ENCODE results near the gene IGF2R. TPM values are rescaled to one million over a fixed set of nuclear protein-coding genes. Genes with fewer than 3 reads are reported as not detected.
"Not testable (repeated sequence)": the region's sequence is repeated elsewhere in the genome, so short reads cannot be mapped to it uniquely, and the experiment has no call there.

The IGF2R gene
- total RNA-seq, 1 experiment from 2014 or later: 160 TPM

DNA sequence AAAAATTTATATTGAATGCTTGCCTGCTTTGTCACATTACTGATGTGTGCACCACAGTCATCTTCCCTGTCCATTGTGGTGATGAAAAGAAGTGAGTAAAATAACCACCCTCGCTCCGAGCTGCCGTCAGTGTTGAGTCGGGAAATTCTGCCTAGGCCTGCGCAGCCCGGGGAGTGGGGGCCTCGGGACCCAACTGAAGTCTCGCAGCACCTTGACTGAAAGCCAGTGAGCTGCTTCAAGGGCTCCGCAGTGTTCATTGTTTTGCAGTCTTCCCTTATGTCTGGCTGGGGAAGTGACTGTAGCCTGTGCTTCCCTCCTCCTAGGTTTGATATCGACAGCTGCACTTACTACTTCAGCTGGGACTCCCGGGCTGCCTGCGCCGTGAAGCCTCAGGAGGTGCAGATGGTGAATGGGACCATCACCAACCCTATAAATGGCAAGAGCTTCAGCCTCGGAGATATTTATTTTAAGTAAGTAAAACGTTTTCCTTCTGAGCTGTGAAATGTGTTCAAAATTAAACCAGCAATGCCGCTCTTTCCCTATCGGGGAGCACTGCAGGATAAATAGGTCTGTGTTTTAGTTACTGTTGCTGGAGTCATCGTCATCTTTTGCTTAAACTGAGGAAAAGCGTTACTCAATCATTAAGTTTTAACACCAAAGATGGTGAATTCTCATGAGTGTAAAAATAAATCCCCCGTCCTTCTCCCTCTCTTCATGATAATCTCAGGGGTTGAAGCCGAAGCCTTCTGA, 120.1 kb downstream of the IGF2R start:
- CTCF ChIA-PET: interaction anchor here (0.7 to 4.7 kb wide), 34 partner anchors 9 to 451 kb away, joined by 3 to 52 read pairs (median 4); no protein-coding TSS in a partner anchor
- H3K36me3 Mint-ChIP-seq (ENCODE audit: insufficient read depth, unreplicated experiment): peaks cover 64% of the 10 kb centered on the region

GRCh38 chr6:160089534-160089897, 120.6 kb downstream of the IGF2R start:
- no TSS peak for BruUV-seq (replicated peaks)
- Mint-ChIP-seq H3K4me3 (ENCODE audit: unreplicated experiment) (no peak overlapping the region), H3K27ac (ENCODE audit: low read depth, unreplicated experiment) (no peak overlapping the region), H3K4me1 (ENCODE audit: insufficient read depth, unreplicated experiment) (no peaks in the 10 kb centered on the region), H3K36me3 (ENCODE audit: insufficient read depth, unreplicated experiment) (peaks cover 61% of the 10 kb centered on the region), H3K9me3 (ENCODE audit: unreplicated experiment) (no peaks in the 10 kb centered on the region), H3K27me3 (ENCODE audit: insufficient read depth, unreplicated experiment) (no peaks in the 10 kb centered on the region)
- intact Hi-C loops (cut with micrococcal nuclease): no loop called here
- ChIA-PET POLR2A (no interaction called here), CTCF (interaction anchor here (1.0 to 4.7 kb wide), 10 partner anchors 9 to 444 kb away, joined by 3 to 52 read pairs (median 12); no protein-coding TSS in a partner anchor)
- DNase-seq (ENCODE audit: unreplicated experiment): no peak
- TF ChIP-seq CTCF (IDR thresholded peaks at IDR 0.05; ENCODE audit: unreplicated experiment): no peak

More for the DNA sequence above, 120.1 kb downstream of the IGF2R start:
- no peak for TF ChIP-seq CTCF (IDR thresholded peaks at IDR 0.05; ENCODE audit: unreplicated experiment)
- H3K9me3 Mint-ChIP-seq (ENCODE audit: unreplicated experiment): no peaks in the 10 kb centered on the region
- no TSS peak for BruUV-seq (replicated peaks)
- no peaks in the 10 kb centered on the region for H3K4me1 Mint-ChIP-seq (ENCODE audit: insufficient read depth, unreplicated experiment)
- POLR2A ChIA-PET: interaction anchor here (0.7 to 1.7 kb wide), 7 partner anchors 11 to 444 kb away, joined by 3 to 6 read pairs (median 3); no protein-coding TSS in a partner anchor
- no peak overlapping the region for H3K4me3 Mint-ChIP-seq (ENCODE audit: unreplicated experiment)
- intact Hi-C loops (cut with micrococcal nuclease): loop anchor here (1.0 kb wide), 4 partner anchors 132 to 445 kb away; no protein-coding TSS in a partner anchor
- no peak for DNase-seq (ENCODE audit: unreplicated experiment)
- no peak overlapping the region for H3K27ac Mint-ChIP-seq (ENCODE audit: low read depth, unreplicated experiment)
- no peaks in the 10 kb centered on the region for H3K27me3 Mint-ChIP-seq (ENCODE audit: insufficient read depth, unreplicated experiment)

DNA sequence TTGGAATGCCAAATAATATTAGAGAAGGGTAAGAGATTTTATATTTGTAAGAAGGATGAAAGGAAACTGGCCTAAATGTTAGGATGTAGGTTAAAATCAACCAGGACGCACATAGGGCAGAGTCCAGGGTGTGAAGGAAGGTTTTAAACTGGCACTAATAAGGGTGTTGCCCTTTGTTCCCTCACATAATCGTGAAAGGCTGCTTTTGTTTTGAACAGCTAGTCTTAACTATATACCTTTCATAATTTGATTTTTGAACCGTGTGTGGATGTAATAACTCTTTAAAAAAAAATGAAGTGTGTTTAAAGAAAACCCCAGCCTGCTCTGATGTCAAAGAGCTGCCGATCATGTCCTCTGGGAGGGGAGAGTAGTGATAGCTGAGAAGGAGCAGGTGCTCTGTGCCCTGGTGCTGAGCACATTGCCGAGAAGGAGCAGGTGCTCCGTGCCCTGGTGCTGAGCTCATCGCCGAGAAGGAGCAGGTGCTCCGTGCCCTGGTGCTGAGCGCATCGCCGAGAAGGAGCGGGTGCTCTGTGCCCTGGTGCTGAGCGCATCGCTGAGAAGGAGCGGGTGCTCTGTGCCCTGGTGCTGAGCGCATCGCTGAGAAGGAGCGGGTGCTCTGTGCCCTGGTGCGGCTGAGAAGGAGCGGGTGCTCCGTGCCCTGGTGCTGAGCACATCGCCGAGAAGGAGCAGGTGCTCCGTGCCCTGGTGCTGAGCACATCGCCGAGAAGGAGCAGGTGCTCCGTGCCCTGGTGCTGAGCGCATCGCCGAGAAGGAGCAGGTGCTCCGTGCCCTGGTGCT, 121.8 kb downstream of the IGF2R start:
- H3K4me3 Mint-ChIP-seq (ENCODE audit: unreplicated experiment); BruUV-seq (replicated peaks); DNase-seq (ENCODE audit: unreplicated experiment); H3K9me3 Mint-ChIP-seq (ENCODE audit: unreplicated experiment); POLR2A ChIA-PET; H3K4me1 Mint-ChIP-seq (ENCODE audit: insufficient read depth, unreplicated experiment); H3K27me3 Mint-ChIP-seq (ENCODE audit: insufficient read depth, unreplicated experiment); H3K27ac Mint-ChIP-seq (ENCODE audit: low read depth, unreplicated experiment); intact Hi-C loops (cut with micrococcal nuclease): not testable (repeated sequence)
- CTCF ChIA-PET: interaction anchor here (0.6 to 1.3 kb wide), 3 partner anchors 11 to 365 kb away, joined by 3 to 5 read pairs (median 4); no protein-coding TSS in a partner anchor
- peaks cover 59% of the 10 kb centered on the region for H3K36me3 Mint-ChIP-seq (ENCODE audit: insufficient read depth, unreplicated experiment)

- DNase-seq (ENCODE audit: unreplicated experiment); BruUV-seq (replicated peaks); intact Hi-C loops (cut with micrococcal nuclease); H3K4me1 Mint-ChIP-seq (ENCODE audit: insufficient read depth, unreplicated experiment); H3K9me3 Mint-ChIP-seq (ENCODE audit: unreplicated experiment); H3K27ac Mint-ChIP-seq (ENCODE audit: low read depth, unreplicated experiment); H3K27me3 Mint-ChIP-seq (ENCODE audit: insufficient read depth, unreplicated experiment); H3K4me3 Mint-ChIP-seq (ENCODE audit: unreplicated experiment): not testable (repeated sequence)
- ChIA-PET POLR2A (interaction anchor here (1.1 kb wide), 1 partner anchor 10 kb away, joined by 3 read pairs; no protein-coding TSS in a partner anchor), CTCF (interaction anchor here (1.2 kb wide), 1 partner anchor 363 kb away, joined by 3 read pairs; no protein-coding TSS in a partner anchor)
- peaks cover 59% of the 10 kb centered on the region for H3K36me3 Mint-ChIP-seq (ENCODE audit: insufficient read depth, unreplicated experiment)
Observed at GRCh38 chr6:160092176-160092575, 123.3 kb downstream of the IGF2R start.
